HCT116 (cell line): ENCODE results near the gene FGF3. TPM values are rescaled to one million over a fixed set of nuclear protein-coding genes. Genes with fewer than 3 reads are reported as not detected.

Experiments
- ATAC-seq: fragments of 200-7000 bp; cut with Tn5 transposase; 2 replicates; pipeline ENCODE4 v1.9.1; 2020; ENCODE audit warnings: mild to moderate bottlenecking, moderate library complexity
- BruUV-seq: library from RNA; stranded (reverse); fragments of 400-500 nt; replicated peaks from 2 replicates; lab custom pipeline; 2021; lab: Mats Ljungman, UMichigan
- CTCF ChIA-PET: fragments of 300-600 bp; sonication (Branson Sonifier 250); formaldehyde crosslinking; loops from one replicate; lab custom pipeline; 2021; ENCODE audit warnings: antibody characterized with exemption; lab: Charles Lee
- POLR2A ChIA-PET: fragments of 300-600, 350-600 bp; sonication (Branson Sonifier 250); formaldehyde crosslinking; loops from one replicate; lab custom pipeline; 2021; ENCODE audit warnings: antibody characterized with exemption; lab: Charles Lee
- RAD21 ChIA-PET, 2 experiments: fragments of 300-600 bp; sonication (Branson Sonifier 250); formaldehyde crosslinking; loops; one replicate each; lab custom pipeline; 2023; ENCODE audit warnings: low total read pairs in 2 of 2; ENCODE audit not compliant: uncharacterized antibody in 2 of 2, unreplicated experiment in 2 of 2, low non-redundant PET in 1 of 2; lab: Charles Lee
- DNase-seq: peaks from one replicate; pipeline ENCODE4 v3.0.0-alpha.2; 2010; ENCODE audit warnings: low read depth, low spot score
- H2AFZ ChIP-seq: fragments of 200-600 bp; shearing (Covaris generic), sonication (generic); 2 replicates; pipeline ENCODE4 v1.6.1; 2017; ENCODE audit warnings: low read depth, mixed run types, mixed read lengths, antibody characterized with exemption, low read length; ENCODE audit not compliant: poor library complexity, severe bottlenecking
- H3K27ac ChIP-seq: 2 replicates; pipeline ENCODE4 v1.5.1; 2012; ENCODE audit warnings: low read depth, low read length
- H3K27me3 ChIP-seq: fragments of 200-600 bp; sonication (generic); 2 replicates; pipeline ENCODE4 v1.6.1; 2016; ENCODE audit warnings: mixed run types, low read length, mixed read lengths; ENCODE audit not compliant: insufficient read depth
- H3K36me3 ChIP-seq, 2 experiments: fragments of 200-500 bp in 1 of 2; fragments of 200-600 bp in 1 of 2; sonication (Bioruptor generic) in 1 of 2; sonication (generic) in 1 of 2; 2 replicates each; pipeline versions ENCODE4 v1.5.1 to v1.6.1; 2014 to 2016; ENCODE audit warnings: low read length in 2 of 2, inconsistent platforms in 1 of 2, mixed read lengths in 1 of 2, mixed run types in 1 of 2; ENCODE audit not compliant: insufficient read depth in 2 of 2, control insufficient read depth in 1 of 2
- H3K4me1 ChIP-seq, 2 experiments: fragments of 200-600 bp in 1 of 2; sonication (generic) in 1 of 2; 2 replicates each; pipeline versions ENCODE4 v1.5.1 to v1.6.1; 2012 to 2017; ENCODE audit warnings: low read length in 2 of 2, inconsistent platforms in 1 of 2, mild to moderate bottlenecking in 1 of 2, mixed read lengths in 1 of 2, mixed run types in 1 of 2, moderate library complexity in 1 of 2; ENCODE audit not compliant: insufficient read depth in 2 of 2, control insufficient read depth in 1 of 2
- H3K4me2 ChIP-seq: fragments of 200-600 bp; sonication (generic); 2 replicates; pipeline ENCODE4 v1.6.1; 2017; ENCODE audit warnings: mixed run types, low read length, mixed read lengths
- H3K4me3 ChIP-seq, 2 experiments: fragments of 200-600 bp in 1 of 2; sonication (generic) in 1 of 2; replicated peaks in 1 of 2; 2 replicates each; pipeline ENCODE4 v1.5.1; 2011 to 2016; ENCODE audit warnings: low read length in 2 of 2, control low read depth in 1 of 2, low read depth in 1 of 2, mild to moderate bottlenecking in 1 of 2, mixed read lengths in 1 of 2, mixed run types in 1 of 2
- H3K79me2 ChIP-seq: fragments of 200-600 bp; sonication (generic); 2 replicates; pipeline ENCODE4 v1.6.1; 2017; ENCODE audit warnings: mild to moderate bottlenecking, mixed run types, low read length, moderate library complexity, mixed read lengths; ENCODE audit not compliant: insufficient read depth
- H3K9ac ChIP-seq: fragments of 200-600 bp; sonication (generic); 2 replicates; pipeline ENCODE4 v1.6.1; 2016; ENCODE audit warnings: low read length, mixed read lengths
- H3K9me2 ChIP-seq: fragments of 200-600 bp; sonication (generic), shearing (Covaris generic); 2 replicates; pipeline ENCODE4 v1.6.1; 2017; ENCODE audit warnings: mixed run types, mild to moderate bottlenecking, moderate library complexity; ENCODE audit not compliant: insufficient read depth
- H3K9me3 ChIP-seq, 2 experiments: fragments of 200-500 bp in 1 of 2; fragments of 200-600 bp in 1 of 2; sonication (Bioruptor generic) in 1 of 2; sonication (generic) in 1 of 2; 2 replicates each; pipeline ENCODE4 v1.6.1; 2014 to 2017; ENCODE audit warnings: low read length in 2 of 2, mixed read lengths in 2 of 2, inconsistent platforms in 1 of 2, low read depth in 1 of 2, mild to moderate bottlenecking in 1 of 2, mixed run types in 1 of 2, moderate library complexity in 1 of 2; ENCODE audit not compliant: control insufficient read depth in 1 of 2, insufficient read depth in 1 of 2
- H4K20me1 ChIP-seq: fragments of 200-600 bp; sonication (generic), shearing (Covaris generic); 2 replicates; pipeline ENCODE4 v1.6.1; 2017; ENCODE audit warnings: mixed run types, mild to moderate bottlenecking, moderate library complexity; ENCODE audit not compliant: insufficient read depth
- CBX3 ChIP-seq: IDR thresholded peaks from 2 replicates; pipeline ENCODE4 v1.6.1; 2012; ENCODE audit warnings: low read depth
- CTCF ChIP-seq, 3 experiments: fragments of 200-600 bp in 1 of 3; sonication (generic) in 1 of 3; IDR thresholded peaks in 2 of 3; conservative IDR thresholded peaks in 1 of 3; 2 replicates each; pipeline ENCODE4 v1.5.1; 2012 to 2017; ENCODE audit warnings: low read depth in 2 of 3, low read length in 2 of 3, antibody characterized with exemption in 1 of 3, borderline replicate concordance in 1 of 3, control low read depth in 1 of 3, mild to moderate bottlenecking in 1 of 3, mixed read lengths in 1 of 3, mixed run types in 1 of 3, moderate library complexity in 1 of 3; ENCODE audit not compliant: insufficient read depth in 1 of 3
- EGR1 ChIP-seq: IDR thresholded peaks from 2 replicates; pipeline ENCODE4 v1.6.1; 2012; ENCODE audit warnings: low read depth
- ELF1 ChIP-seq: IDR thresholded peaks from 2 replicates; pipeline ENCODE4 v1.6.1; 2012; ENCODE audit warnings: low read depth, borderline replicate concordance
- EZH2 ChIP-seq: fragments of 200-600 bp; sonication (generic); IDR thresholded peaks from 2 replicates; pipeline ENCODE4 v1.6.1; 2017; ENCODE audit warnings: antibody characterized with exemption, mixed run types
- EZH2phosphoT487 ChIP-seq: fragments of 200-600 bp; IDR thresholded peaks from 2 replicates; pipeline ENCODE4 v1.6.1; 2018; ENCODE audit warnings: antibody characterized with exemption, borderline replicate concordance
- FOSL1 ChIP-seq: IDR thresholded peaks from 2 replicates; pipeline ENCODE4 v1.6.1; 2012; ENCODE audit warnings: low read depth
- JUND ChIP-seq: IDR thresholded peaks from 2 replicates; pipeline ENCODE4 v1.6.1; 2012
- POLR2A ChIP-seq: IDR thresholded peaks from 2 replicates; pipeline ENCODE4 v1.7.0; 2011; ENCODE audit warnings: borderline replicate concordance; ENCODE audit not compliant: insufficient read depth, insufficient read length; ENCODE audit errors: extremely low read depth
- POLR2AphosphoS5 ChIP-seq: IDR thresholded peaks from 2 replicates; pipeline ENCODE4 v1.6.1; 2011; ENCODE audit warnings: mild to moderate bottlenecking, low read depth, low read length, moderate library complexity
- REST ChIP-seq: IDR thresholded peaks from 2 replicates; pipeline ENCODE4 v1.6.1; 2012; ENCODE audit warnings: low read depth
- SIN3A ChIP-seq: IDR thresholded peaks from 2 replicates; pipeline ENCODE4 v1.6.1; 2012; ENCODE audit warnings: low read depth
- SRF ChIP-seq: IDR thresholded peaks from 2 replicates; pipeline ENCODE4 v1.6.1; 2012; ENCODE audit warnings: low read depth
- ZBTB33 ChIP-seq: IDR thresholded peaks from 2 replicates; pipeline ENCODE4 v1.6.1; 2011; ENCODE audit warnings: mild to moderate bottlenecking, low read length, moderate library complexity; ENCODE audit not compliant: insufficient replicate concordance; ENCODE audit errors: extremely low read depth
- ZFX ChIP-seq: fragments of 450-650 bp; IDR thresholded peaks from 2 replicates; pipeline ENCODE4 v1.6.1; 2017
- intact Hi-C: fragments of 100-400 bp; cut with micrococcal nuclease; formaldehyde crosslinking; loops from 2 replicates; pipeline ENCODE4 v1.10.0; 2022
- total RNA-seq: library from RNA; stranded (reverse); gene quantifications from one replicate; pipeline ENCODE4 v1.2.1, GENCODE V29; 2021; ENCODE audit not compliant: unreplicated experiment

FGF3 gene
- total RNA-seq, 1 experiment from 2014 or later: not detected

GRCh38 chr11:69868871-69869270 is 49.7 kb upstream of the FGF3 start:
- no peak for TF ChIP-seq ZBTB33
- no peak for TF ChIP-seq ELF1
- no peak for TF ChIP-seq POLR2A
- no peak for TF ChIP-seq ZFX
- no peak for TF ChIP-seq EZH2
- TF ChIP-seq REST: no peak
- no peak for TF ChIP-seq CTCF (IDR thresholded peaks at IDR 0.05 in 2 of 3, conservative IDR thresholded peaks at IDR 0.05 in 1 of 3; ENCODE audit: borderline replicate concordance in 1 of 3, insufficient read depth in 1 of 3, low read depth in 2 of 3, low read length in 2 of 3)
- no peak for TF ChIP-seq FOSL1
- no peak for TF ChIP-seq CBX3
- no peak for TF ChIP-seq POLR2AphosphoS5
- no peak for TF ChIP-seq SIN3A
- TF ChIP-seq EGR1: no peak
- TF ChIP-seq EZH2phosphoT487: no peak
- TF ChIP-seq JUND: no peak
- TF ChIP-seq SRF: no peak
- H3K27me3 ChIP-seq: no peaks in the 10 kb centered on the region
- H3K9me3 ChIP-seq: no peaks in the 10 kb centered on the region
- no peak overlapping the region for H3K4me3 ChIP-seq
- ChIA-PET POLR2A (no interaction called here), CTCF (no interaction called here), RAD21 (no interaction called here)
- intact Hi-C loops: no loop called here
- H2AFZ ChIP-seq: no peak overlapping the region
- no peaks in the 10 kb centered on the region for H3K36me3 ChIP-seq
- DNase-seq: no peak
- H3K9me2 ChIP-seq: no peaks in the 10 kb centered on the region
- H3K9ac ChIP-seq: no peak overlapping the region
- peaks cover 0 to 10% of the 10 kb centered on the region in 2 experiments; a peak in 2 of 4 replicates for H3K4me1 ChIP-seq
- no TSS peak for BruUV-seq
- H3K27ac ChIP-seq: no peak overlapping the region
- H4K20me1 ChIP-seq: no peaks in the 10 kb centered on the region
- ATAC-seq: no peak
- H3K79me2 ChIP-seq: no peaks in the 10 kb centered on the region
- H3K4me2 ChIP-seq: no peak overlapping the region
